ENCODE results near the gene GPC3.

DNA sequence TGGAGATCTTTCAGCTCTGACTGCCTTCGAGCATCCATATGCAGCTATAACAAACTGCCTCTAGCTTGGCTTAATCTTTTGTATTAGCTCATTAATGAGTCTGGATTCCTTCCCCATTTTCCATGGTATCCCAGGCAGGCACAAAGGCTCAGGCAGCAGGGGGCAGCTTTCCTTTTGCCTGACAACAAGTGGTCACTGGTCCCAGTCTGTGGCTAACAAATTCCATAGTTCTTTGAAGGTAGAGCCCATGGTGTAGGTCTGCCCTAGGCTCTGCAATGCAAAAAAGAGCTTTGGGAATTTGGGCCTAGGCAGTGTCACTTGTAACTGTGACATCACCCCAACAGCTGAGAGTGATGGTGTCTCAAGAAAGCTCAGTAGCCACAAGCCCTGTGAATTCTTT lies 335.7 kb downstream of the GPC3 start:
- TF ChIP-seq ZNF274 (IDR thresholded peaks at IDR 0.05; ENCODE audit: low read depth, low read length), result no peak
- TF ChIP-seq YY1 (IDR thresholded peaks at IDR 0.05; ENCODE audit: insufficient read depth, insufficient read length), result no peak
